DND-41 (cell line): Measurements from ENCODE around the gene ATP13A1.

Experiments used
- EZH2 ChIP-seq: IDR thresholded peaks from 3 replicates; pipeline ENCODE4 v1.6.1; 2012; ENCODE audit warnings: borderline replicate concordance, low read depth, mild to moderate bottlenecking, moderate library complexity, low read length, inconsistent platforms; ENCODE audit not compliant: severe bottlenecking
- TF ChIP-seq, protein P1 (sequence below): IDR thresholded peaks from 2 replicates; pipeline ENCODE4 v1.5.1; 2012; ENCODE audit warnings: borderline replicate concordance, low read length, moderate library complexity, mild to moderate bottlenecking; ENCODE audit not compliant: poor library complexity, severe bottlenecking; ENCODE audit errors: extremely low read depth

DNA sequence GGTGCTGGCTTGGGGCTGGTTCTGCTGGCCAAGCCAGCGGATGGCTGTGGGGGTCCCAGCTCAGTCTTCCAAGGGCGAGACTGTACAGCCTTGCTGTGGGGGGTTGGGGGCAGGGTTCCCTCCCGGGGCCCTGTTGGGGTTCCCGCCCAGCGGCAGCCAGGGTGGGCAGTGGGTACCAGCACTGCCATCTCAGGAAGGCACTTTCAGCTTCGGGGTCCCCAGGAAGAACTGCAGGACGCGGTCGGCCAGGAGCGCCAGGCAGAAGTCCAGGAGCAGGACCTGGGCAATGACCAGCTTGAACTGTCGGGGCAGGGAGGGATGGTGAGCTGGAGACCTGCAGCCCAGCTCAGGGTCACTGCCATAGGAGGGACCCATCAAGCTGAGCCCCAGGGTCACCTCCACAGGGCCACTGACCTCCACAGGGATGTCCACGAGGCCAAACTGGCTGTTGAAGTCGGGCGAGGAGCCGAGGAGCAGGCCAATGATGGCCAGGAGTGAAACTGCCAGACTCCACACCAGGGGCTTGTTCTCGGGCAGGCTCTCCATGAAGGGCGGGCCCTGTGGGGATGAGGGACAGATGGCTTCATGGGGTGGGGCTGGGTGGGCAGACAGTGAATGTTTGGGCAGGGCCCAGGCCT lies 18.1 kb downstream of the ATP13A1 start:
- TF ChIP-seq, protein P1, sequence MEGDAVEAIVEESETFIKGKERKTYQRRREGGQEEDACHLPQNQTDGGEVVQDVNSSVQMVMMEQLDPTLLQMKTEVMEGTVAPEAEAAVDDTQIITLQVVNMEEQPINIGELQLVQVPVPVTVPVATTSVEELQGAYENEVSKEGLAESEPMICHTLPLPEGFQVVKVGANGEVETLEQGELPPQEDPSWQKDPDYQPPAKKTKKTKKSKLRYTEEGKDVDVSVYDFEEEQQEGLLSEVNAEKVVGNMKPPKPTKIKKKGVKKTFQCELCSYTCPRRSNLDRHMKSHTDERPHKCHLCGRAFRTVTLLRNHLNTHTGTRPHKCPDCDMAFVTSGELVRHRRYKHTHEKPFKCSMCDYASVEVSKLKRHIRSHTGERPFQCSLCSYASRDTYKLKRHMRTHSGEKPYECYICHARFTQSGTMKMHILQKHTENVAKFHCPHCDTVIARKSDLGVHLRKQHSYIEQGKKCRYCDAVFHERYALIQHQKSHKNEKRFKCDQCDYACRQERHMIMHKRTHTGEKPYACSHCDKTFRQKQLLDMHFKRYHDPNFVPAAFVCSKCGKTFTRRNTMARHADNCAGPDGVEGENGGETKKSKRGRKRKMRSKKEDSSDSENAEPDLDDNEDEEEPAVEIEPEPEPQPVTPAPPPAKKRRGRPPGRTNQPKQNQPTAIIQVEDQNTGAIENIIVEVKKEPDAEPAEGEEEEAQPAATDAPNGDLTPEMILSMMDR, result no peak
- TF ChIP-seq EZH2, result no peak
